Smooth muscle cell (in vitro differentiated cells): ENCODE results near the gene TRAPPC12. TPM values are rescaled to one million over a fixed set of nuclear protein-coding genes. Genes with fewer than 3 reads are reported as not detected.
"Not testable (repeated sequence)": the region's sequence is repeated elsewhere in the genome, so short reads cannot be mapped to it uniquely, and the experiment has no call there.

ENCODE experiments used
- DNase-seq: peaks from one replicate; lab custom pipeline; 2025; ENCODE audit not compliant: unreplicated experiment; lab: John Stamatoyannopoulos, UW
- H2AFZ ChIP-seq: fragments of 200-600 bp; sonication (generic); 2 replicates; pipeline ENCODE4 v1.6.0; 2016; ENCODE audit warnings: antibody characterized with exemption, low read depth, mild to moderate bottlenecking
- H3F3A ChIP-seq: fragments of 200-600 bp; sonication (generic); 2 replicates; pipeline ENCODE4 v1.6.0; 2017; ENCODE audit warnings: antibody characterized with exemption, low read depth
- H3K27ac ChIP-seq: fragments of 200-600 bp; sonication (generic); 2 replicates; pipeline ENCODE4 v1.5.1; 2016; ENCODE audit warnings: low read depth, mild to moderate bottlenecking
- H3K27me3 ChIP-seq: fragments of 200-600 bp; sonication (generic); 2 replicates; pipeline ENCODE4 v1.6.1; 2016; ENCODE audit warnings: low read depth, mild to moderate bottlenecking
- H3K36me3 ChIP-seq: fragments of 200-600 bp; sonication (generic); 2 replicates; pipeline ENCODE4 v1.5.1; 2016; ENCODE audit warnings: low read depth
- H3K4me1 ChIP-seq: fragments of 200-600 bp; sonication (generic); 2 replicates; pipeline ENCODE4 v1.5.1; 2016; ENCODE audit warnings: low read depth
- H3K4me2 ChIP-seq: fragments of 200-600 bp; sonication (generic); 2 replicates; pipeline ENCODE4 v1.6.0; 2016; ENCODE audit warnings: mild to moderate bottlenecking
- H3K4me3 ChIP-seq: fragments of 200-600 bp; sonication (generic); 2 replicates; pipeline ENCODE4 v1.5.1; 2016; ENCODE audit warnings: mild to moderate bottlenecking
- H3K79me2 ChIP-seq: fragments of 200-600 bp; sonication (generic); 2 replicates; pipeline ENCODE4 v1.6.0; 2016; ENCODE audit warnings: low read depth, mild to moderate bottlenecking
- H3K9ac ChIP-seq: fragments of 200-600 bp; sonication (generic); 2 replicates; pipeline ENCODE4 v1.6.0; 2016; ENCODE audit warnings: low read depth
- H3K9me3 ChIP-seq: fragments of 200-600 bp; sonication (generic); replicated peaks from 2 replicates; pipeline ENCODE4 v1.5.1; 2016; ENCODE audit warnings: low read depth
- H4K20me1 ChIP-seq: fragments of 200-600 bp; sonication (generic); 2 replicates; pipeline ENCODE4 v1.6.0; 2016; ENCODE audit warnings: low read depth
- CTCF ChIP-seq: fragments of 200-600 bp; sonication (generic); IDR thresholded peaks from 2 replicates; pipeline ENCODE4 v1.5.1; 2017; ENCODE audit warnings: borderline replicate concordance, mild to moderate bottlenecking, antibody characterized with exemption; ENCODE audit not compliant: insufficient read depth, poor library complexity, severe bottlenecking
- WGBS: methylation state at CpG from one replicate; pipeline ENCODE4 v1.1.7; 2016; ENCODE audit warnings: low lambda C conversion rate; 5-methylcytosine and 5-hydroxymethylcytosine counted together
- polyA plus RNA-seq: library from polyadenylated mRNA; unstranded; fragments of >200 nt; fragmentation: Nextera tagmentation; extraction: Ambion mirVana; gene quantifications from 2 replicates; pipeline ENCODE4 v1.2.1, GENCODE V29; 2016
- total RNA-seq: library from RNA; depleted of rRNA; stranded (reverse); fragments of >200 nt; gene quantifications from 2 replicates; pipeline ENCODE4 v1.2.3, GENCODE V29; 2014

Gene TRAPPC12
- total and polyA plus RNA-seq, 2 experiments from 2014 or later, result 26.0 to 55.4 TPM

GRCh38 chr2:3453190-3453999 lies 73.9 kb downstream of the TRAPPC12 start:
- no peak for DNase-seq
- TF ChIP-seq CTCF, result no peak
- no peaks in the 10 kb centered on the region for H3F3A ChIP-seq

GRCh38 chr2:3454005-3454404 lies 74.5 kb downstream of the TRAPPC12 start:
- not testable (repeated sequence) for H2AFZ ChIP-seq, H3F3A ChIP-seq
- WGBS, result 94% methylated on average over 6 of the region's 6 CpGs

More at GRCh38 chr2:3453190-3453999, 73.9 kb downstream of the TRAPPC12 start:
- Histone ChIP-seq H3K4me2 (no peak overlapping the region), H3K4me1 (no peaks in the 10 kb centered on the region), H3K4me3 (no peak overlapping the region), H3K36me3 (no peaks in the 10 kb centered on the region), H3K79me2 (no peaks in the 10 kb centered on the region), H4K20me1 (no peaks in the 10 kb centered on the region), H3K9me3 (no peaks in the 10 kb centered on the region), H3K9ac (no peak overlapping the region), H3K27me3 (no peaks in the 10 kb centered on the region), H3K27ac (no peak overlapping the region), H2AFZ (no peak overlapping the region)
- 94% methylated on average over 17 of the region's 20 CpGs for WGBS

GRCh38 chr2:3454802-3455201 lies 75.3 kb downstream of the TRAPPC12 start:
- Histone ChIP-seq H4K20me1 (no peaks in the 10 kb centered on the region), H3K36me3 (no peaks in the 10 kb centered on the region), H2AFZ (no peak overlapping the region), H3K4me3 (no peak overlapping the region), H3K27ac (no peak overlapping the region), H3K79me2 (no peaks in the 10 kb centered on the region), H3K9ac (no peak overlapping the region), H3K4me1 (no peaks in the 10 kb centered on the region), H3K9me3 (no peaks in the 10 kb centered on the region), H3K4me2 (no peak overlapping the region), H3K27me3 (no peaks in the 10 kb centered on the region), H3F3A (no peaks in the 10 kb centered on the region)
- WGBS, result 98% methylated on average over 22 of the region's 22 CpGs
- TF ChIP-seq CTCF, result no peak
- no peak for DNase-seq

More at GRCh38 chr2:3454005-3454404, 74.5 kb downstream of the TRAPPC12 start:
- H3K36me3 ChIP-seq, H3K4me2 ChIP-seq, H3K4me1 ChIP-seq, H3K4me3 ChIP-seq, H3K9me3 ChIP-seq, H3K27me3 ChIP-seq, H3K79me2 ChIP-seq, H3K9ac ChIP-seq, H3K27ac ChIP-seq, H4K20me1 ChIP-seq, DNase-seq: not testable (repeated sequence)

GRCh38 chr2:3456125-3456524 lies 76.6 kb downstream of the TRAPPC12 start:
- Histone ChIP-seq H4K20me1 (no peaks in the 10 kb centered on the region), H3K4me3 (no peak overlapping the region), H3K27me3 (no peaks in the 10 kb centered on the region), H3K9ac (no peak overlapping the region), H3K36me3 (no peaks in the 10 kb centered on the region), H3K27ac (no peak overlapping the region), H3K4me2 (no peak overlapping the region), H3F3A (no peaks in the 10 kb centered on the region), H3K9me3 (no peaks in the 10 kb centered on the region), H3K79me2 (no peaks in the 10 kb centered on the region), H2AFZ (no peak overlapping the region), H3K4me1 (no peaks in the 10 kb centered on the region)
- TF ChIP-seq CTCF, result no peak
- DNase-seq, result no peak
- 98% methylated on average over 14 of the region's 14 CpGs for WGBS
